Effector memory CD4-positive, alpha-beta T cell (primary cell): ENCODE results near the gene SHBG.

Experiments
- DNase-seq, 3 donors: peaks; one replicate each; pipeline ENCODE4 v3.0.0-alpha.2; 2020
- H3K27ac ChIP-seq: 2 replicates; pipeline ENCODE4 v1.7.0; 2013; ENCODE audit warnings: mild to moderate bottlenecking, low read length, moderate library complexity; ENCODE audit not compliant: insufficient read depth, poor library complexity, severe bottlenecking
- H3K27me3 ChIP-seq: replicated peaks from 2 replicates; pipeline ENCODE4 v1.7.0; 2013; ENCODE audit warnings: mild to moderate bottlenecking, low read length; ENCODE audit not compliant: insufficient read depth, control insufficient read depth, poor library complexity, severe bottlenecking
- H3K36me3 ChIP-seq: 2 replicates; pipeline ENCODE4 v1.7.0; 2013; ENCODE audit warnings: mild to moderate bottlenecking, low read length, moderate library complexity; ENCODE audit not compliant: control insufficient read depth, insufficient read depth
- H3K4me1 ChIP-seq: 2 replicates; pipeline ENCODE4 v1.7.0; 2013; ENCODE audit warnings: low read length, mild to moderate bottlenecking; ENCODE audit not compliant: control insufficient read depth, insufficient read depth, poor library complexity, severe bottlenecking
- H3K4me3 ChIP-seq: 2 replicates; pipeline ENCODE4 v1.7.0; 2013; ENCODE audit warnings: low read length, low read depth, mild to moderate bottlenecking; ENCODE audit not compliant: insufficient read depth, poor library complexity, severe bottlenecking
- H3K9me3 ChIP-seq: 2 replicates; pipeline ENCODE4 v1.7.0; 2013; ENCODE audit warnings: mild to moderate bottlenecking, low read length, moderate library complexity; ENCODE audit not compliant: control insufficient read depth
- total RNA-seq, 3 donors: gene quantifications; one replicate each; lab custom pipeline; 2026; lab: John Stamatoyannopoulos, UW

SHBG gene, protein sequence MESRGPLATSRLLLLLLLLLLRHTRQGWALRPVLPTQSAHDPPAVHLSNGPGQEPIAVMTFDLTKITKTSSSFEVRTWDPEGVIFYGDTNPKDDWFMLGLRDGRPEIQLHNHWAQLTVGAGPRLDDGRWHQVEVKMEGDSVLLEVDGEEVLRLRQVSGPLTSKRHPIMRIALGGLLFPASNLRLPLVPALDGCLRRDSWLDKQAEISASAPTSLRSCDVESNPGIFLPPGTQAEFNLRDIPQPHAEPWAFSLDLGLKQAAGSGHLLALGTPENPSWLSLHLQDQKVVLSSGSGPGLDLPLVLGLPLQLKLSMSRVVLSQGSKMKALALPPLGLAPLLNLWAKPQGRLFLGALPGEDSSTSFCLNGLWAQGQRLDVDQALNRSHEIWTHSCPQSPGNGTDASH
- total RNA-seq = 0 to 0.09 (median 0) reads per million in 3 donors

DNA sequence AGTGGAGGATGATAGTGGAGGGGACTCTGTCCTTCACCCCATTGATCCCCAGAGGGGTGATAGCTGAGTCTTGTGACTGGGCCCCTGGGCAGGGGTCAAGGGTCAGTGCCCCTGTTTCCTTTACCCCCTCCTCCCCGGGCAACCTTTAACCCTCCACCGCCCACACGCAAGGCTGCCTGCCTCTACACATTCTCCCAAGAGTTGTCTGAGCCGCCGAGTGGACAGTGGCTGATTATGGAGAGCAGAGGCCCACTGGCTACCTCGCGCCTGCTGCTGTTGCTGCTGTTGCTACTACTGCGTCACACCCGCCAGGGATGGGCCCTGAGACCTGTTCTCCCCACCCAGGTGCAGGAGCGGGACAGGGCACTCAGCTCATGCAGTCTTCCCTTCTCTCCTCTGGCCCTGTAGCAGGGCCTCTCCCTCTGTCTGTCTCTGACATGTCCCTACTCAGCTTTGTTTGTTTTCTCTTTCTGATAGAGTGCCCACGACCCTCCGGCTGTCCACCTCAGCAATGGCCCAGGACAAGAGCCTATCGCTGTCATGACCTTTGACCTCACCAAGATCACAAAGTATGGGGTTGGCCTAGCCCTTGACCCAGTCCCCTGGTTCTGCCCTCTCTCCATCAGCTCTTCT, at the start of gene SHBG:
Gene SHBG (plus strand): TSS at position 197 of the 633 bp plus-strand sequence. CDS start 38 bp downstream, at position 235.
- no peak for DNase-seq
- Histone ChIP-seq H3K27me3 (no peaks in the 10 kb centered on the region), H3K4me3 (no peak within 1 kb of the TSS)

DNA sequence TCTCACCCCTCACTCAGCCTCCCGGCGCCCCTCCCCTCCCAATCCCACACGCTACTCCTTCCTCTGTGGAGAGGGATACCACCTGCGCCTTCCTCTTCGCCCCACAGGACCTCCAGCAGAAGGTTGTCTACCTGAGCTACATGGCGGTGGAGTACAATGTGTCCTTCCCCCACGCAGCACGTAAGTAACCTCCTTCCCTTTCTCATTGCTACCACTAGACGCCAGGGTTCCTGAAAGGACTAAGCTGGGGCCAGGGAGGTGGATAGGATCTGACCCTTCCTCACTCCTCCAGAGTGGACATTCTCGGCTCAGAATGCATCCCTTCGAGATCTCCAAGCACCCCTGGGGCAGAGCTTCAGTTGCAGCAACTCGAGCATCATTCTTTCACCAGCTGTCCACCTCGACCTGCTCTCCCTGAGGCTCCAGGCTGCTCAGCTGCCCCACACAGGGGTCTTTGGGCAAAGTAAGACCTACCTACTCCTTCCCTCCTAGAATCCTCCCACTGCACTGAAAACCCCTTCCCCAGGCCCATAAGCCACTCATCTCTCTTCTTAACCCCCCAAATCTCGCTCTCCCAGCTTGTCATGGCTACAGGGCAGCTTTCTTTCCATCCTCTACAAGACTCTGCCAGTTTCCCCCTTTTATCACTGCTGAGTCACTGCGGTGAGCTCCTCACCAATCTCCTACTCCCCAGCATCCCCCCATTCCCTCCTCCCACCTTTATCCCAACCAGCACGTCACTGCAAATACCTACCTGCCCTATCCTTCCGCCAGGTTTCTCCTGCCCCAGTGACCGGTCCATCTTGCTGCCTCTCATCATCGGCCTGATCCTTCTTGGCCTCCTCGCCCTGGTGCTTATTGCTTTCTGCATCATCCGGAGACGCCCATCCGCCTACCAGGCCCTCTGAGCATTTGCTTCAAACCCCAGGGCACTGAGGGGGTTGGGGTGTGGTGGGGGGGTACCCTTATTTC, 49.0 kb upstream of the SHBG start:
- Histone ChIP-seq H3K4me3 (no peak overlapping the region), H3K36me3 (peaks cover 29% of the 10 kb centered on the region)
- no peak for DNase-seq

More for the DNA sequence above, at the start of gene SHBG:
- H3K36me3 ChIP-seq = no peaks in the 10 kb centered on the region
- no peaks in the 10 kb centered on the region for H3K9me3 ChIP-seq
- H3K4me1 ChIP-seq = peaks cover 11% of the 10 kb centered on the region
- H3K27ac ChIP-seq = no peak within 1 kb of the TSS

DNA sequence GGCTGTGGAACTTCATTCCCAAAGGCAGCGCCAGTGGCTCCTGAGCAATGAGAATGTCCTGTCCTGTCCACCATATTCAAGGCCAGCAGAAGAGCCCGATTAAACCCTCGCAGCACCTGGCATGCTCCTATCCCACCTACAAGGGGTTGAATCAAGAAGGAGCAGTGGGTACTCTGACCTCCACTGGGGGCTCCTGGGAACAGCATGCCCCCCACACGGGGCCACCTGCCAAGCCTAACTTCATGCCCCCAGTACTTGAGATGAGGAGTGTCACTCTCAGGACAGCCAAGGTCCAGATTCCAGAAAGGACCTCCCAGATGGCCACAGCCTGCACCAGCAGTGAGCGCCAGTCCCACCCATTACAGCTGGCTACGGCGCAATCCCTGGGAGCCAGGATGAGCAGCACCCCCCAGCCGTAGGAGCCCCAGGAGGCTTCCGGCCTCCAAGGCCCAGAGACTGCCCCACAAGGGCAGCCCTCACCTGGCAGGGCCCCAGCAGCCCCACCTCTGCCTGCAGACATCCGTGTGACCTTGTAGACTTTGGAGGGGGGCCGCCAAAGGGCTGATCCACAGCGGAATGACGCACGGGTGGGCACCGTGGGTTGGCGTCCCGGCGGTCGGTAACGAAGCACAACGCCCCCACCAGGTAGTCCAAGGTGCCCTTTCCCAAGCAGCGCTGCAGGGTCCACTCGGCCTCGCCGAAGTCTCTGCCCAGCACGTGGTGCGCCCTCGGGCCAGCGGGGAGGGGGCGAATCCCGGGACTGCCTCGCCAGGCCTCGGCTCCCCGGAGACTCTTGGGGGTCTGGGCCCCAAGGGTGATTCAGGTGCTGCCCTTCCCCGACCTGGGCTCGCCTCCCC, 47.3 kb upstream of the SHBG start:
- H3K36me3 ChIP-seq = peaks cover 19% of the 10 kb centered on the region
- H3K9me3 ChIP-seq = no peaks in the 10 kb centered on the region
- H3K27me3 ChIP-seq = no peaks in the 10 kb centered on the region
- H3K27ac ChIP-seq = no peak overlapping the region
- H3K4me3 ChIP-seq = peak overlapping the region; percentile 89
- peaks cover 24% of the 10 kb centered on the region for H3K4me1 ChIP-seq
- DNase-seq = no peak

More for the DNA sequence above, 49.0 kb upstream of the SHBG start:
- H3K9me3 ChIP-seq = no peaks in the 10 kb centered on the region
- no peak overlapping the region for H3K27ac ChIP-seq
- H3K4me1 ChIP-seq = peaks cover 24% of the 10 kb centered on the region
- no peaks in the 10 kb centered on the region for H3K27me3 ChIP-seq

DNA sequence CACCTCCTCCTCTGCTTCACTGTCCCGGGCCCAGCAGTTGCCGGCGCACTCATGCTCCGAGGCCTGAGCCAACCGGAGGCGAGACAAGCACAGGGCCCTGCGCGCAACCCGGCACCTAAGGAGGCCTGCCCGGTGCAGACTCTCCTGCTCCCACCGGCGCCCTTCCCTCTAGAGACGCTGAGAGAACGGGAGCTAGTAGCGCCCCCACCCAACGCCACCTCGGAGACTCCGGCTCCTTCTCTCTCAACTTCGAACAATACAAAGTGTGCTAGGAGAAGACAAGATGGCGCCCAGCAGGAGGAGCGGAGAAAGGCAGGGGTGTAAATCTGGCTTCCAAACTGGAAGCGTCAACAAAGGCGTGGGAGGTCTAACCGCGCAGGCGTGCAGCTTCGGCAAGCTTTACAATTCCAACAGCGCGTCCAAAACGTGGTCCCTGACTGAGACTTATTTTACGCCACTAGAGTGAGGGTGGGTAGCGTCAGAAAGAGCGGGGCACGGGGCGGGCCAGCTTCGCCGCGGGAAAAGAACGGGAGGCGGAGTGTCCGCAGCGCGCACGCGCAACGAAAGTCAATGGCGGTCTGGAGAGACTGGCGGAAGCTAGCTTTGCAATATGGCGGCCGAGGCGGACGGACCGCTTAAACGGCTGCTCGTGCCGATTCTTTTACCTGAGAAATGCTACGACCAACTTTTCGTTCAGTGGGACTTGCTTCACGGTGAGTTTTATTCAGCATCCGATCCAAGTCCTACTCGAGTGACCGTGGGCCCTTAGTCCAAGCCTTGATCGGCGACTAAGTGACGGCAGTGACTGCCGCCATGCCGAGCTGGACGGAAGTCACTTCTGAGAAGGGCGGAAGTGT, 46.5 kb upstream of the SHBG start, which contains the start of gene MPDU1:
Gene MPDU1 (plus strand): TSS at position 600 of the 857 bp plus-strand sequence. CDS start 11 bp downstream, at position 611.
- peak; percentile 87 to 91 (median 89) for DNase-seq
- Histone ChIP-seq H3K27me3 (no peaks in the 10 kb centered on the region), H3K9me3 (no peaks in the 10 kb centered on the region), H3K27ac (peak within 1 kb of the TSS; percentile 97), H3K4me1 (peaks cover 24% of the 10 kb centered on the region), H3K4me3 (peak within 1 kb of the TSS; percentile 89), H3K36me3 (peaks cover 20% of the 10 kb centered on the region)

DNA sequence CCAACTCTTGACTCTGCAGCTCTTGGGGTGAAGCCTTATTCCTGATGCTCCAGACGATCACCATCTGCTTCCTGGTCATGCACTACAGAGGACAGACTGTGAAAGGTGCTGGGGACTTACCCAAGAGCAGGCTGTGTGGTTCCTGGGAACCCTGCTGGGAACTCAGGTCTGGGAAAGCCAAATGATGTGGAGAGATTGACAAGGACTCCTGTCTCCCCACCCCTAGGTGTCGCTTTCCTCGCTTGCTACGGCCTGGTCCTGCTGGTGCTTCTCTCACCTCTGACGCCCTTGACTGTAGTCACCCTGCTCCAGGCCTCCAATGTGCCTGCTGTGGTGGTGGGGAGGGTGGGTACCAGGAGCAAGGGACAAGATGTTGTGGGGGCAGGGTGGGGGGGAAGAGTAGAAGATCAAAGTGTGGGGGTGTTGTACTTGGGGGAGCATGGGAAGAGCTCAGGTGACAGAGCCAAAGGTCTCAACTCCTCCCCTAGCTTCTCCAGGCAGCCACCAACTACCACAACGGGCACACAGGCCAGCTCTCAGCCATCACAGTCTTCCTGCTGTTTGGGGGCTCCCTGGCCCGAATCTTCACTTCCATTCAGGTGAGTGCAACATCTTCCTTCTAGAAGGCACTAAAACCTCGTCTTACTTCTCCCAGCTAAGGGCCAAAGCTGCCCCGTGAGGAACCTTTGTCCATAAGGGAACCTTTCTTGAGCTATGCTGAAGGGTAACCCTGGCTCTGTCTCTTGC, 43.1 kb upstream of the SHBG start:
- no peak for DNase-seq
- no peaks in the 10 kb centered on the region for H3K9me3 ChIP-seq
- H3K4me3 ChIP-seq = no peak overlapping the region
- peaks cover 24% of the 10 kb centered on the region for H3K36me3 ChIP-seq
- peaks cover 16% of the 10 kb centered on the region for H3K4me1 ChIP-seq
- no peaks in the 10 kb centered on the region for H3K27me3 ChIP-seq
- H3K27ac ChIP-seq = no peak overlapping the region

DNA sequence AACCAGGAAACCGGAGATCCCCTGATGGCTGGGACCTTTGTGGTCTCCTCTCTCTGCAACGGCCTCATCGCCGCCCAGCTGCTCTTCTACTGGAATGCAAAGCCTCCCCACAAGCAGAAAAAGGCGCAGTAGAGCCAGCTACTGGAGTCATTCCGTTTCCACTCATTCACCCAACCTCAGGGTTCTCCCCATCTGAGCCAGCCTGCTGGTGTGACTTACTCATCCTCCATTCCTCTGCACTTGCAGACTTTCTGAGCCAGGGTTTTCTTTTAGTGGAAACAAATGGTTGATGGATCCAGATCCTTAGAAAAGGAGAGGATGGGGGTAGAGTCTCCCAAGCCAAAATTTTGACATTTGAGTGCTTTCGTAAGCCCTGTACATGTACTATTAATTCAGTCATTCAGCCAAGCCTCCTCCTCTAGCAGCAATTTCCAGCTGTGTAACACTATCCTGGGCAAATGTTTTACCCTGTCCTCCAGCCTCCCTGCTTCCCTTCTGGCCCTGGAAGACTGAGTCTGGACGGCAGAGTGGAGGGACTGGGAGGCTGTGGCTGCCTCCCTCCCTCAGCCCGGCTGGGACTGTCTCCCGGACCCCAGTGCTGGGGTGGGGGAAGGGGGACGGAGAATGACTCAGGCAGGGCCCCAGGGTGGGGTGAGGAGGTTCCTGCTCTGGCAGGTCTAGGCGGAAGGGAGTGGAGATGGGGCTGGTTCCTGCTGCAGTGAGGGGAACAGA, 42.3 kb upstream of the SHBG start:
- Histone ChIP-seq H3K36me3 (peaks cover 31% of the 10 kb centered on the region), H3K4me3 (no peak overlapping the region), H3K27ac (no peak overlapping the region), H3K4me1 (peaks cover 16% of the 10 kb centered on the region), H3K27me3 (no peaks in the 10 kb centered on the region), H3K9me3 (no peaks in the 10 kb centered on the region)
- no peak for DNase-seq

DNA sequence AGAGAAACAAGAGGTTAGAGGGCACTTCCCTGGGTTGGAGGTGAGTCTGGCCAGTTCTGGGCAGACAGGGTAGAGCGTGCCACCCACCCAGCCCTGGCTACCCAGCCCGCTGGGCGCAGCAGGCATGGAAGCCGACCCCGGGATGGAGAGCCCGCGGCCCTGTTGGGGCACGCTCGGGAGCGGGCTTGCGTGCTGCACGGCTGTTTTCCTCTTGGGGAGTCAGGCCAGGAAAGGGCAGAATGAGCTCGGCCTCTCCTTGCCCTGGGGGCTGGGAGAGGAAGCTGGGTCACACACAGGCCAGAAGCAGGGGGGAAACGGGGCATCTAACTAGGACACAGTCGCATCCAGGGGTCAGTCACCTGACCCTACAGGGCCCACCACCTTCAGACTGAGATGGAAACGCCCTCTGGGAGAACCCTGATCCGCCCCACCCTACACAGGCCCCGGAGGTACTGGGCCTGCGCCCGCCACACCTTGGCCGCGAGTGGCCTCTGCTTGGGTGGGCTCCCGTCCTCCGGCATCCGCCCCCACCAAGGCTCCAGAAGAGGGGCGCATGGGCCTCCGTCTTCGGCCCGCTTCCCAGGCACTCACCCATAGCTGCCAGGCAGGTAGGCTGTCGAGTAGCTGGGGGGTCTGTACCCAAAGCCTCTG, 41.3 kb upstream of the SHBG start:
- DNase-seq = no peak
- Histone ChIP-seq H3K4me1 (peaks cover 8% of the 10 kb centered on the region), H3K36me3 (peaks cover 42% of the 10 kb centered on the region), H3K4me3 (no peak overlapping the region), H3K9me3 (no peaks in the 10 kb centered on the region), H3K27ac (no peak overlapping the region), H3K27me3 (no peaks in the 10 kb centered on the region)
